ENCODE results near the gene SH3RF2.

The SH3RF2 gene

GRCh38 chr5:146034127-146034526 lies 97.7 kb downstream of the SH3RF2 start:
- Histone ChIP-seq H2BK5ac (ENCODE audit: low read length) (no peak overlapping the region), H3K18ac (ENCODE audit: low read length) (no peak overlapping the region), H3K27ac (ENCODE audit: low read depth, low read length) (no peak overlapping the region), H3K4ac (ENCODE audit: low read depth, low read length) (no peak overlapping the region), H3K23ac (ENCODE audit: low read length) (no peak overlapping the region), H3K79me1 (ENCODE audit: low read length) (no peaks in the 10 kb centered on the region), H3K4me2 (ENCODE audit: low read length) (no peak overlapping the region), H3K56ac (ENCODE audit: low read length) (no peak overlapping the region), H2BK120ac (ENCODE audit: low read depth, low read length) (no peak overlapping the region), H3K9ac (ENCODE audit: low read length) (no peak overlapping the region), H2AK5ac (ENCODE audit: low read length) (no peak overlapping the region), H3K4me1 (ENCODE audit: control insufficient read depth, low read depth, low read length) (no peaks in the 10 kb centered on the region), H3K36me3 (ENCODE audit: control insufficient read depth, insufficient read depth, low read length) (no peaks in the 10 kb centered on the region), H3K27me3 (ENCODE audit: insufficient read depth, low read length, poor library complexity) (no peaks in the 10 kb centered on the region), H2BK15ac (replicated peaks; ENCODE audit: low read depth) (no peak overlapping the region), H3K79me2 (ENCODE audit: control insufficient read depth, insufficient read depth, low read length) (no peaks in the 10 kb centered on the region), H3K4me3 (ENCODE audit: low read length) (no peak overlapping the region), H4K5ac (ENCODE audit: low read length) (no peak overlapping the region), H4K8ac (ENCODE audit: low read depth, low read length) (no peak overlapping the region)
- no CpG with 5 or more reads among the region's 2 CpGs for WGBS (ENCODE audit: extremely low coverage, insufficient coverage, low lambda C conversion rate)
- no peak for DNase-seq

- no CpG with 5 or more reads among the region's 4 CpGs for WGBS (ENCODE audit: extremely low coverage, insufficient coverage, low lambda C conversion rate)
Observed at GRCh38 chr5:146034605-146035004, 98.2 kb downstream of the SH3RF2 start.

GRCh38 chr5:146039420-146039819 lies 103.0 kb downstream of the SH3RF2 start:
- H3K23ac ChIP-seq (ENCODE audit: low read length): no peak overlapping the region
- no peak overlapping the region for H4K8ac ChIP-seq (ENCODE audit: low read depth, low read length)
- H2BK5ac ChIP-seq (ENCODE audit: low read length): no peak overlapping the region
- no peak overlapping the region for H2BK15ac ChIP-seq (replicated peaks; ENCODE audit: low read depth)
- H3K36me3 ChIP-seq (ENCODE audit: control insufficient read depth, insufficient read depth, low read length): no peaks in the 10 kb centered on the region
- no peak overlapping the region for H3K4me2 ChIP-seq (ENCODE audit: low read length)
- H3K4me1 ChIP-seq (ENCODE audit: control insufficient read depth, low read depth, low read length): no peaks in the 10 kb centered on the region
- DNase-seq: no peak
- no peaks in the 10 kb centered on the region for H3K27me3 ChIP-seq (ENCODE audit: insufficient read depth, low read length, poor library complexity)
- no peak overlapping the region for H3K56ac ChIP-seq (ENCODE audit: low read length)
- no peak overlapping the region for H3K18ac ChIP-seq (ENCODE audit: low read length)
- no peak overlapping the region for H2AK5ac ChIP-seq (ENCODE audit: low read length)
- no peak overlapping the region for H2BK120ac ChIP-seq (ENCODE audit: low read depth, low read length)
- H3K4me3 ChIP-seq (ENCODE audit: low read length): no peak overlapping the region
- no peaks in the 10 kb centered on the region for H3K79me1 ChIP-seq (ENCODE audit: low read length)
- H3K4ac ChIP-seq (ENCODE audit: low read depth, low read length): no peak overlapping the region
- no CpG with 5 or more reads among the region's 3 CpGs for WGBS (ENCODE audit: extremely low coverage, insufficient coverage, low lambda C conversion rate)
- no peak overlapping the region for H3K27ac ChIP-seq (ENCODE audit: low read depth, low read length)
- no peak overlapping the region for H4K5ac ChIP-seq (ENCODE audit: low read length)
- no peaks in the 10 kb centered on the region for H3K79me2 ChIP-seq (ENCODE audit: control insufficient read depth, insufficient read depth, low read length)
- H3K9ac ChIP-seq (ENCODE audit: low read length): no peak overlapping the region

More at GRCh38 chr5:146034605-146035004, 98.2 kb downstream of the SH3RF2 start:
- Histone ChIP-seq H3K27me3 (ENCODE audit: insufficient read depth, low read length, poor library complexity) (no peaks in the 10 kb centered on the region), H2BK15ac (replicated peaks; ENCODE audit: low read depth) (no peak overlapping the region), H3K18ac (ENCODE audit: low read length) (no peak overlapping the region), H3K4me2 (ENCODE audit: low read length) (no peak overlapping the region), H3K79me2 (ENCODE audit: control insufficient read depth, insufficient read depth, low read length) (no peaks in the 10 kb centered on the region), H3K4me3 (ENCODE audit: low read length) (no peak overlapping the region), H3K23ac (ENCODE audit: low read length) (no peak overlapping the region), H3K27ac (ENCODE audit: low read depth, low read length) (no peak overlapping the region), H3K56ac (ENCODE audit: low read length) (no peak overlapping the region), H4K5ac (ENCODE audit: low read length) (no peak overlapping the region), H3K36me3 (ENCODE audit: control insufficient read depth, insufficient read depth, low read length) (no peaks in the 10 kb centered on the region), H3K9ac (ENCODE audit: low read length) (no peak overlapping the region), H2AK5ac (ENCODE audit: low read length) (no peak overlapping the region), H3K4ac (ENCODE audit: low read depth, low read length) (no peak overlapping the region), H2BK5ac (ENCODE audit: low read length) (no peak overlapping the region), H4K8ac (ENCODE audit: low read depth, low read length) (no peak overlapping the region), H3K79me1 (ENCODE audit: low read length) (no peaks in the 10 kb centered on the region), H2BK120ac (ENCODE audit: low read depth, low read length) (no peak overlapping the region), H3K4me1 (ENCODE audit: control insufficient read depth, low read depth, low read length) (no peaks in the 10 kb centered on the region)
- no peak for DNase-seq

- Histone ChIP-seq H3K4me1 (ENCODE audit: control insufficient read depth, low read depth, low read length) (no peaks in the 10 kb centered on the region), H4K5ac (ENCODE audit: low read length) (no peak overlapping the region), H3K36me3 (ENCODE audit: control insufficient read depth, insufficient read depth, low read length) (no peaks in the 10 kb centered on the region), H3K79me2 (ENCODE audit: control insufficient read depth, insufficient read depth, low read length) (no peaks in the 10 kb centered on the region), H3K4ac (ENCODE audit: low read depth, low read length) (no peak overlapping the region), H3K23ac (ENCODE audit: low read length) (no peak overlapping the region), H2BK15ac (replicated peaks; ENCODE audit: low read depth) (no peak overlapping the region), H2AK5ac (ENCODE audit: low read length) (no peak overlapping the region), H3K79me1 (ENCODE audit: low read length) (no peaks in the 10 kb centered on the region), H3K4me2 (ENCODE audit: low read length) (no peak overlapping the region), H3K4me3 (ENCODE audit: low read length) (no peak overlapping the region), H4K8ac (ENCODE audit: low read depth, low read length) (no peak overlapping the region), H2BK120ac (ENCODE audit: low read depth, low read length) (no peak overlapping the region), H3K9ac (ENCODE audit: low read length) (no peak overlapping the region), H3K18ac (ENCODE audit: low read length) (no peak overlapping the region), H3K56ac (ENCODE audit: low read length) (no peak overlapping the region), H3K27me3 (ENCODE audit: insufficient read depth, low read length, poor library complexity) (no peaks in the 10 kb centered on the region), H3K27ac (ENCODE audit: low read depth, low read length) (no peak overlapping the region), H2BK5ac (ENCODE audit: low read length) (no peak overlapping the region)
- no peak for DNase-seq
- WGBS (ENCODE audit: extremely low coverage, insufficient coverage, low lambda C conversion rate): no CpG with 5 or more reads among the region's 3 CpGs
Observed at GRCh38 chr5:146040527-146040926, 104.1 kb downstream of the SH3RF2 start.

- peak; percentile 37 for DNase-seq
- Histone ChIP-seq H3K9ac (ENCODE audit: low read length) (no peak overlapping the region), H3K4me2 (ENCODE audit: low read length) (no peak overlapping the region), H3K36me3 (ENCODE audit: control insufficient read depth, insufficient read depth, low read length) (no peaks in the 10 kb centered on the region), H3K4me3 (ENCODE audit: low read length) (no peak overlapping the region), H2AK5ac (ENCODE audit: low read length) (no peak overlapping the region), H3K79me2 (ENCODE audit: control insufficient read depth, insufficient read depth, low read length) (no peaks in the 10 kb centered on the region), H3K23ac (ENCODE audit: low read length) (no peak overlapping the region), H3K56ac (ENCODE audit: low read length) (no peak overlapping the region), H3K4me1 (ENCODE audit: control insufficient read depth, low read depth, low read length) (no peaks in the 10 kb centered on the region), H3K27ac (ENCODE audit: low read depth, low read length) (no peak overlapping the region), H3K79me1 (ENCODE audit: low read length) (no peaks in the 10 kb centered on the region), H3K27me3 (ENCODE audit: insufficient read depth, low read length, poor library complexity) (no peaks in the 10 kb centered on the region), H2BK120ac (ENCODE audit: low read depth, low read length) (no peak overlapping the region), H2BK15ac (replicated peaks; ENCODE audit: low read depth) (no peak overlapping the region), H3K4ac (ENCODE audit: low read depth, low read length) (no peak overlapping the region), H2BK5ac (ENCODE audit: low read length) (no peak overlapping the region), H4K8ac (ENCODE audit: low read depth, low read length) (no peak overlapping the region), H4K5ac (ENCODE audit: low read length) (no peak overlapping the region), H3K18ac (ENCODE audit: low read length) (no peak overlapping the region)
- no CpG with 5 or more reads among the region's 10 CpGs for WGBS (ENCODE audit: extremely low coverage, insufficient coverage, low lambda C conversion rate)
Observed at GRCh38 chr5:146041180-146041789, 104.9 kb downstream of the SH3RF2 start.

GRCh38 chr5:146042628-146043279 lies 106.4 kb downstream of the SH3RF2 start:
- no peaks in the 10 kb centered on the region for H3K36me3 ChIP-seq (ENCODE audit: control insufficient read depth, insufficient read depth, low read length)
- no peak overlapping the region for H3K27ac ChIP-seq (ENCODE audit: low read depth, low read length)
- H3K4ac ChIP-seq (ENCODE audit: low read depth, low read length): no peak overlapping the region
- no peaks in the 10 kb centered on the region for H3K79me1 ChIP-seq (ENCODE audit: low read length)
- no peak overlapping the region for H2BK120ac ChIP-seq (ENCODE audit: low read depth, low read length)
- no peak overlapping the region for H3K4me2 ChIP-seq (ENCODE audit: low read length)
- H3K18ac ChIP-seq (ENCODE audit: low read length): no peak overlapping the region
- H2BK5ac ChIP-seq (ENCODE audit: low read length): no peak overlapping the region
- no peak for DNase-seq
- no peaks in the 10 kb centered on the region for H3K27me3 ChIP-seq (ENCODE audit: insufficient read depth, low read length, poor library complexity)
- no peak overlapping the region for H3K23ac ChIP-seq (ENCODE audit: low read length)
- no peak overlapping the region for H3K56ac ChIP-seq (ENCODE audit: low read length)
- no peak overlapping the region for H2BK15ac ChIP-seq (replicated peaks; ENCODE audit: low read depth)
- no peaks in the 10 kb centered on the region for H3K79me2 ChIP-seq (ENCODE audit: control insufficient read depth, insufficient read depth, low read length)
- no peaks in the 10 kb centered on the region for H3K4me1 ChIP-seq (ENCODE audit: control insufficient read depth, low read depth, low read length)
- H4K8ac ChIP-seq (ENCODE audit: low read depth, low read length): no peak overlapping the region
- H2AK5ac ChIP-seq (ENCODE audit: low read length): no peak overlapping the region
- no CpG with 5 or more reads among the region's 5 CpGs for WGBS (ENCODE audit: extremely low coverage, insufficient coverage, low lambda C conversion rate)
- no peak overlapping the region for H3K9ac ChIP-seq (ENCODE audit: low read length)
- H3K4me3 ChIP-seq (ENCODE audit: low read length): no peak overlapping the region
- no peak overlapping the region for H4K5ac ChIP-seq (ENCODE audit: low read length)
